AG04450 (cell line): ENCODE results near the gene SYT13. TPM values are rescaled to one million over a fixed set of nuclear protein-coding genes. Genes with fewer than 3 reads are reported as not detected.

ENCODE experiments used
- CTCF ChIA-PET: fragments of 300-600, 350-600 bp; formaldehyde crosslinking; extraction: SDS; loops from one replicate; lab custom pipeline; 2022; ENCODE audit warnings: antibody characterized with exemption, inconsistent platforms; lab: Charles Lee
- POLR2A ChIA-PET: fragments of 350-600 bp; formaldehyde crosslinking; extraction: SDS; loops from one replicate; lab custom pipeline; 2021; ENCODE audit warnings: antibody characterized with exemption, inconsistent platforms; lab: Yijun Ruan, JAX
- DNase-seq: peaks from one replicate; pipeline ENCODE4 v3.0.0-alpha.2; 2011; ENCODE audit warnings: low read depth, low spot score
- H3K27ac ChIP-seq: one replicate; pipeline ENCODE4 v1.5.1; 2012; ENCODE audit warnings: low read depth, low read length, control low read depth
- H3K27me3 ChIP-seq: one replicate; pipeline ENCODE4 v1.6.0; 2012; ENCODE audit warnings: low read length; ENCODE audit not compliant: control insufficient read depth, insufficient read depth
- H3K4me3 ChIP-seq: 2 replicates; pipeline ENCODE4 v1.5.1; 2011; ENCODE audit warnings: mild to moderate bottlenecking, low read depth, low read length, control low read depth
- H3K9me3 ChIP-seq: 2 replicates; pipeline ENCODE4 v1.5.1; 2012; ENCODE audit warnings: low read length; ENCODE audit not compliant: control insufficient read depth, insufficient read depth
- CTCF ChIP-seq: IDR thresholded peaks from 2 replicates; pipeline ENCODE4 v1.5.1; 2011; ENCODE audit warnings: low read depth, low read length, control low read depth, inconsistent platforms
- polyA plus RNA-seq: library from polyadenylated mRNA; depleted of rRNA; stranded (reverse); fragments of >200 nt; gene quantifications from 2 replicates; pipeline ENCODE4 v1.2.3, GENCODE V29; 2011

The SYT13 gene
- polyA plus RNA-seq, 1 experiment, result not detected

- peaks cover 25% of the 10 kb centered on the region for H3K27me3 ChIP-seq
- H3K27ac ChIP-seq, result no peak overlapping the region
- no peak overlapping the region for H3K4me3 ChIP-seq
- TF ChIP-seq CTCF, result no peak
- CTCF ChIA-PET, result no interaction called here
- no peak for DNase-seq
- H3K9me3 ChIP-seq, result no peaks in the 10 kb centered on the region
- POLR2A ChIA-PET, result no interaction called here
Observed at GRCh38 chr11:45279645-45280044, 6.5 kb downstream of the SYT13 start.

GRCh38 chr11:45278714-45279113 is 7.4 kb downstream of the SYT13 start:
- CTCF ChIA-PET, result no interaction called here
- no peak for TF ChIP-seq CTCF
- H3K27ac ChIP-seq, result no peak overlapping the region
- no peak for DNase-seq
- no peaks in the 10 kb centered on the region for H3K9me3 ChIP-seq
- H3K27me3 ChIP-seq, result peaks cover 21% of the 10 kb centered on the region
- no peak overlapping the region for H3K4me3 ChIP-seq
- POLR2A ChIA-PET, result no interaction called here

DNA sequence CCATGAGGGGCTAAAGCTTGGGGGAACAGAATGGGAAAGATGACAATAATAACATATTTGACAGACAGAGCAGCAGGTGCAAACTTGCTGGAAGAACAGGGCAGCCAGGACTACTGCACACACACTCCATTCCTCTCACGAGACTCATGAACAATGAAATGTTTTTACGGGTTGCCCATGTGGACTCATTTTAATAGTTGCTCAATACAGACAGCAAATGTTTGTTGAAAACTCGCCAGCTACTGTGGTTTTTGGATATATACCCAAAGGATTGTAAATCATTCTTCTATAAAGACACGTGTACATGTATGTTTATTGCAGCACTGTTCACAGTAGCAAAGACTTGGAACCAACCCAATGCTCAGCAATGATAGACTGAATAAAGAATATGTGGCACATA is 10.3 kb downstream of the SYT13 start:
- no peak overlapping the region for H3K4me3 ChIP-seq
- no peaks in the 10 kb centered on the region for H3K9me3 ChIP-seq
- no peak for DNase-seq
- H3K27me3 ChIP-seq, result peaks cover 10% of the 10 kb centered on the region
- no peak for TF ChIP-seq CTCF
- ChIA-PET POLR2A (no interaction called here), CTCF (no interaction called here)
- H3K27ac ChIP-seq, result no peak overlapping the region

- no peak for TF ChIP-seq CTCF
- ChIA-PET CTCF (no interaction called here), POLR2A (no interaction called here)
- DNase-seq, result no peak
- no peak overlapping the region for H3K27ac ChIP-seq
- H3K27me3 ChIP-seq, result peaks cover 11% of the 10 kb centered on the region
- no peak overlapping the region for H3K4me3 ChIP-seq
- H3K9me3 ChIP-seq, result no peaks in the 10 kb centered on the region
Observed at GRCh38 chr11:45274206-45274605, 11.9 kb downstream of the SYT13 start.

DNA sequence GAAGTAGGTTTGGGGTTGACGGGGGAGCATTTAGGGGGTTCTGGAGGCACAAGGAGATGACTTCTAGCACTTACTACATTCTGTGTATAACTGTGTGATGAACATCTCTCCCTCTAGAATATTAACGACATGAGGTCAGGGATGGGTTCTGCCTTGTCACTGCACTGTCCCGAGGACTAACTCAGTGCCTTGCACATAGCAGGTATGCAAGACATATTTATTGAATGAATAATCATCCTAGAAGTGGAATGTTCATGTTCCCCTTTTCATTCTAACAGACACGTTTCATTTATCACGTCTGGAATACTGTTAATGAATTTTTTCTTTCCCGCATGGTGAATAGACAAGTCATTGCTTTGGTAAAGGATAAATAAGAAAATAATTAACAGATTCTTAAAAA is 12.6 kb downstream of the SYT13 start:
- no peaks in the 10 kb centered on the region for H3K9me3 ChIP-seq
- no peak overlapping the region for H3K27ac ChIP-seq
- ChIA-PET POLR2A (interaction anchor here (0.7 kb wide), 1 partner anchor 9 kb away, joined by 6 read pairs; no protein-coding TSS in a partner anchor), CTCF (no interaction called here)
- peaks cover 11% of the 10 kb centered on the region for H3K27me3 ChIP-seq
- TF ChIP-seq CTCF, result no peak
- DNase-seq, result no peak
- H3K4me3 ChIP-seq, result no peak overlapping the region
